HEK293T (cell line): ENCODE measurements around the gene PON1.

Source experiments
- BHLHE40 ChIP-seq: fragments of 450-650 bp; IDR thresholded peaks from 2 replicates; pipeline ENCODE4 v1.6.1; 2016; ENCODE audit warnings: mild to moderate bottlenecking, moderate library complexity, borderline replicate concordance
- FOXA1 ChIP-seq: fragments of 450-650 bp; IDR thresholded peaks from 2 replicates; pipeline ENCODE4 v1.6.1; 2016; ENCODE audit warnings: mild to moderate bottlenecking
- NFRKB ChIP-seq: fragments of 450-650 bp; IDR thresholded peaks from 2 replicates; pipeline ENCODE4 v1.6.1; 2016; ENCODE audit warnings: mild to moderate bottlenecking, moderate library complexity
- PKNOX1 ChIP-seq: fragments of 450-650 bp; IDR thresholded peaks from 2 replicates; pipeline ENCODE4 v1.6.1; 2016
- TARDBP ChIP-seq: fragments of 450-650 bp; IDR thresholded peaks from 2 replicates; pipeline ENCODE4 v1.6.1; 2016
- ZNF384 ChIP-seq: fragments of 450-650 bp; IDR thresholded peaks from 2 replicates; pipeline ENCODE4 v1.6.1; 2016

GRCh38 chr7:95367606-95368005 is 43.3 kb upstream of the PON1 start:
- TF ChIP-seq NFRKB (no peak), TARDBP (no peak), PKNOX1 (no peak), FOXA1 (no peak), ZNF384 (no peak), BHLHE40 (no peak)
